Lung (tissue), 12 donors: Measurements from ENCODE around the gene SLC35F3. TPM values are rescaled to one million over a fixed set of nuclear protein-coding genes. Genes with fewer than 3 reads are reported as not detected.

ENCODE experiments used
- ATAC-seq: fragments of 200-7000 bp; cut with Tn5 transposase; one replicate; pipeline ENCODE4 v1.9.1; 2020; ENCODE audit warnings: moderate number of reproducible peaks; ENCODE audit not compliant: insufficient read depth, low FRiP score
- DNase-seq, 3 donors: peaks; one replicate each; pipeline ENCODE4 v3.0.0-alpha.2; 2013 to 2017
- H3K27ac ChIP-seq, 2 donors: one replicate each; pipeline ENCODE4 v1.5.1; 2013; ENCODE audit warnings: mild to moderate bottlenecking in 2 of 2, moderate library complexity in 2 of 2, control low read depth in 1 of 2, inconsistent platforms in 1 of 2, low read depth in 1 of 2, low read length in 1 of 2
- H3K27me3 ChIP-seq, 3 donors: one replicate each; pipeline ENCODE4 v1.5.1; 2013; ENCODE audit warnings: low read length in 2 of 3; ENCODE audit not compliant: control insufficient read depth in 3 of 3, insufficient read depth in 3 of 3
- H3K36me3 ChIP-seq, 4 donors: one replicate each; pipeline ENCODE4 v1.5.1; 2013; ENCODE audit warnings: low read length in 4 of 4, mild to moderate bottlenecking in 1 of 4, moderate library complexity in 1 of 4; ENCODE audit not compliant: control insufficient read depth in 4 of 4, insufficient read depth in 4 of 4
- H3K4me1 ChIP-seq, 5 donors: one replicate each; pipeline ENCODE4 v1.5.1; 2013; ENCODE audit warnings: low read length in 5 of 5, mild to moderate bottlenecking in 2 of 5, moderate library complexity in 1 of 5; ENCODE audit not compliant: control insufficient read depth in 5 of 5, insufficient read depth in 5 of 5
- H3K4me3 ChIP-seq: one replicate; pipeline ENCODE4 v1.5.1; 2013; ENCODE audit warnings: mild to moderate bottlenecking, control low read depth, moderate library complexity
- H3K9ac ChIP-seq, 2 donors: one replicate each; pipeline ENCODE4 v1.5.1; 2013; ENCODE audit warnings: low read length in 2 of 2, control low read depth in 1 of 2; ENCODE audit not compliant: insufficient read depth in 1 of 2
- H3K9me3 ChIP-seq, 4 donors: one replicate each; pipeline ENCODE4 v1.5.1; 2013; ENCODE audit warnings: low read length in 3 of 4, mild to moderate bottlenecking in 1 of 4, moderate library complexity in 1 of 4; ENCODE audit not compliant: control insufficient read depth in 4 of 4, insufficient read depth in 3 of 4
- CTCF ChIP-seq: IDR thresholded peaks from 2 replicates; pipeline ENCODE4 v1.5.1; 2012; ENCODE audit warnings: mild to moderate bottlenecking; ENCODE audit errors: control extremely low read depth, extremely low read depth
- WGBS, 2 donors: extraction: QIAGEN DNeasy Blood & Tissue Kit; methylation state at CpG; one replicate each; pipeline ENCODE4 v1.1.7; 2013; 5-methylcytosine and 5-hydroxymethylcytosine counted together
- polyA plus RNA-seq, 2 donors: library from polyadenylated mRNA; stranded (reverse); fragments of 200-250 nt; gene quantifications; one replicate each; pipeline ENCODE4 v1.2.1, GENCODE V29; 2013
- total RNA-seq, 2 donors: library from RNA; depleted of rRNA in 1 of 2; stranded (reverse); fragments of >200 nt in 1 of 2; gene quantifications; one replicate each; pipeline ENCODE4 v1.2.1, GENCODE V29; 2014 to 2021
- donor health status: control.
- donor health status: control.
- donor health status: Bipolar disorder and iron deficiency.
- donor health status: healthy.
- donor health status: DM: yes; HTN: yes; CAD: no.

Gene SLC35F3
- total and polyA plus RNA-seq, 4 donors: 0.09 to 1.4 (median 0.48) TPM

GRCh38 chr1:234111458-234112142 lies 207.1 kb downstream of the SLC35F3 start:
- Histone ChIP-seq H3K27me3 (peaks cover 0 to 5% (median 3%) of the 10 kb centered on the region in 3 donors), H3K9me3 (no peaks in the 10 kb centered on the region), H3K4me1 (peaks cover 0 to 3% (median 0%) of the 10 kb centered on the region in 5 donors), H3K27ac (no peak overlapping the region), H3K9ac (no peak overlapping the region), H3K4me3 (no peak overlapping the region), H3K36me3 (no peaks in the 10 kb centered on the region)
- DNase-seq (peak; percentile 48 to 63 (median 61)), ATAC-seq (no peak)
- TF ChIP-seq CTCF: no peak
- WGBS, 2 donors: 43 to 61% methylated on average over 17 of the region's 17 CpGs

- H3K4me1 ChIP-seq: peaks cover 0 to 3% (median 0%) of the 10 kb centered on the region in 5 donors
- no peaks in the 10 kb centered on the region for H3K9me3 ChIP-seq
- H3K27me3 ChIP-seq: peaks cover 0 to 5% (median 3%) of the 10 kb centered on the region in 3 donors
- ATAC-seq: peak; percentile 79
- H3K4me3 ChIP-seq: no peak overlapping the region
- peak; percentile 46 for TF ChIP-seq CTCF
- no peaks in the 10 kb centered on the region for H3K36me3 ChIP-seq
- no peak overlapping the region for H3K27ac ChIP-seq
- WGBS, 2 donors: 16 to 19% methylated on average over 11 of the region's 11 CpGs
- H3K9ac ChIP-seq: peak overlapping the region in 1 of 2 donors; percentile 26
- peak; percentile 46 to 83 (median 79) for DNase-seq
Observed at GRCh38 chr1:234114648-234115307, 210.3 kb downstream of the SLC35F3 start.

- TF ChIP-seq CTCF: no peak
- H3K4me3 ChIP-seq: no peak overlapping the region
- H3K36me3 ChIP-seq: no peaks in the 10 kb centered on the region
- no peaks in the 10 kb centered on the region for H3K27me3 ChIP-seq
- ATAC-seq (no peak), DNase-seq (no peak)
- peaks cover 0 to 3% (median 0%) of the 10 kb centered on the region in 5 donors for H3K4me1 ChIP-seq
- no peak overlapping the region for H3K27ac ChIP-seq
- no peaks in the 10 kb centered on the region for H3K9me3 ChIP-seq
- no peak overlapping the region for H3K9ac ChIP-seq
Observed at GRCh38 chr1:234118911-234119310, 214.4 kb downstream of the SLC35F3 start.
